GM18502 (cell line): ENCODE measurements around the gene VPS33B.

ENCODE experiments used
- ATAC-seq: cut with Tn5 transposase; IDR thresholded peaks from one replicate; pipeline ENCODE4 v1.9.1; 2021; ENCODE audit warnings: mild to moderate bottlenecking; ENCODE audit not compliant: unreplicated experiment, poor library complexity

Gene VPS33B

GRCh38 chr15:90954712-90955623, 67.4 kb downstream of the VPS33B start, which contains the start of gene RCCD1:
RCCD1 (plus strand) TSS chr15:90954884; CDS start chr15:90956735, 1,851 bp downstream.
- peak; percentile 92 for ATAC-seq

- no peak for ATAC-seq
These were observed 68.3 kb downstream of the VPS33B start for GRCh38 chr15:90953947-90954711.

DNA sequence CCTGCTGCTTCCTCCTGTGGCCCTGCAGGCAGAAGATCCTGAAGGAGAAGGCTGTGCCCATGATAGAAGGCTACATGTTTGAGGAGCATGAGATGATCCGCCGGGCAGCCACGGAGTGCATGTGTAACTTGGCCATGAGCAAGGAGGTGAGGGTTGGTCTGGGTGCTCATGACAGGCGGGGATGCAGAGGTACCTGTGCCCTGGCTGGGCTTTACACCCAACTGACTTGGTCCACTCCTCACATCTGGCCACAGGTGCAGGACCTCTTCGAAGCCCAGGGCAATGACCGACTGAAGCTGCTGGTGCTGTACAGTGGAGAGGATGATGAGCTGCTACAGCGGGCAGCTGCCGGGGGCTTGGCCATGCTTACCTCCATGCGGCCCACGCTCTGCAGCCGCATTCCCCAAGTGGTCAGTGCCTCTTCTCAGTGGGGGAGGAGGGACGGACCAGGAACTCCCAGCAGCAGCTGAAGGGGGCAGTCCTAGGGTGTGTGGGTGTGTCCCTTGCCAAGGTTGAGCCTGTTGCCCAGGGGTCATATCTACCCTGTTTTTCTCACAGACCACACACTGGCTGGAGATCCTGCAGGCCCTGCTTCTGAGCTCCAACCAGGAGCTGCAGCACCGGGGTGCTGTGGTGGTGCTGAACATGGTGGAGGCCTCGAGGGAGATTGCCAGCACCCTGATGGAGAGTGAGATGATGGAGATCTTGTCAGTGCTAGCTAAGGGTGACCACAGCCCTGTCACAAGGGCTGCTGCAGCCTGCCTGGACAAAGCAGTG, 69.3 kb downstream of the VPS33B start:
- no peak for ATAC-seq

DNA sequence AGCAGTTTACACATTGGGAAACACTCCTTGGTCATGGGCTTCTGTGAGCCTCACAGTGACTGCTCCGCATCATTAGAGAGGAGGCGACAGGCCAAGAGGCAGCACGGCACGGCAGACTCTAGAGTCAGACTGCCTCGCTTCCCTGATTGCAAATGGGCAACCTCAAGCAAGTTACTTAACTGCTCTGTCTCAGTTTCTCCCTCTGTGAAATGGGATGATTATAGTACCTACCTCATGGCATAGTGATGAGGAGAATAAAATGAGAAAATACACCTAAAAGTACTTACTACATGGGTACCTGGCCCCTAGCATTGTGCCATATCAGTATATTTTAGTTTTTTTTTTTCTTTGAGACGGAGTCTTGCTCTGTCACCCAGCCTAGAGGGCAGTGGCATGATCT, 71.7 kb downstream of the VPS33B start:
- ATAC-seq: no peak

- no peak for ATAC-seq
These were observed 72.3 kb downstream of the VPS33B start for GRCh38 chr15:90949979-90950675.
